Measurements from ENCODE around the gene BBLN.

DNA sequence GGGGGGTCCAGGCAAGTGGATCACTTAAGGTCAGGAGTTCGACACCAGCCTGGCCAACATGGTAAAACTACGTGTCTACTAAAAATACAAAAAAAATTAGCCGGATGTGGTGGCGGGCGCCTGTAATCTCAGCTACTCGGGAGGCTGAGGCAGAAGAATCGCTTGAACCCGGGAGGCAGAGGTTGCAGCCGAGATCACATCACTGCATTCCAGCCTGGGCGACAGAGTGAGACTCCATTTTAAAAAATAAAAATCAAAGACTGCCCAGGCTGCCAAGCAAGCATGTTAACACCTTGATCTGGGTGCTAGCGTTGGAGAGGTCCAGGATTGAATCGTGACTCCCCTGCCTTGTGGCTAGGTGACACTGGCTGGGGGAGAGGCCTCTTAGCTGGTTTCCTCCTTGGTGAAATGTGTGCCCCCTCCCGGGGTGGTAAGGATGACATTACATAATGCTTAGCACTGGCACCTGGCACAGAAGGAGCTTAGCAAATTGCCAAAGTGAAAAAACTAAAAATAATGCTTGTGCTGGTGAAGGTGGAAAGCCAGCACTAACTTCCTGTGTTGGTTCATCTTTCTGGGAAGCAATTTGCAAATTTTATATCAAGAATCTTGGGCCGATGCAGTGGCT, 33.5 kb downstream of the BBLN start:
- TF ChIP-seq, protein P1, sequence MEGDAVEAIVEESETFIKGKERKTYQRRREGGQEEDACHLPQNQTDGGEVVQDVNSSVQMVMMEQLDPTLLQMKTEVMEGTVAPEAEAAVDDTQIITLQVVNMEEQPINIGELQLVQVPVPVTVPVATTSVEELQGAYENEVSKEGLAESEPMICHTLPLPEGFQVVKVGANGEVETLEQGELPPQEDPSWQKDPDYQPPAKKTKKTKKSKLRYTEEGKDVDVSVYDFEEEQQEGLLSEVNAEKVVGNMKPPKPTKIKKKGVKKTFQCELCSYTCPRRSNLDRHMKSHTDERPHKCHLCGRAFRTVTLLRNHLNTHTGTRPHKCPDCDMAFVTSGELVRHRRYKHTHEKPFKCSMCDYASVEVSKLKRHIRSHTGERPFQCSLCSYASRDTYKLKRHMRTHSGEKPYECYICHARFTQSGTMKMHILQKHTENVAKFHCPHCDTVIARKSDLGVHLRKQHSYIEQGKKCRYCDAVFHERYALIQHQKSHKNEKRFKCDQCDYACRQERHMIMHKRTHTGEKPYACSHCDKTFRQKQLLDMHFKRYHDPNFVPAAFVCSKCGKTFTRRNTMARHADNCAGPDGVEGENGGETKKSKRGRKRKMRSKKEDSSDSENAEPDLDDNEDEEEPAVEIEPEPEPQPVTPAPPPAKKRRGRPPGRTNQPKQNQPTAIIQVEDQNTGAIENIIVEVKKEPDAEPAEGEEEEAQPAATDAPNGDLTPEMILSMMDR (IDR thresholded peaks at IDR 0.05; ENCODE audit: low read depth, low read length): no peak
- TF ChIP-seq POLR2A (IDR thresholded peaks at IDR 0.05; ENCODE audit: extremely low read depth, insufficient read length) (no peak), MYC (IDR thresholded peaks at IDR 0.05; ENCODE audit: low read depth, low read length) (no peak)
- TF ChIP-seq, protein P2, sequence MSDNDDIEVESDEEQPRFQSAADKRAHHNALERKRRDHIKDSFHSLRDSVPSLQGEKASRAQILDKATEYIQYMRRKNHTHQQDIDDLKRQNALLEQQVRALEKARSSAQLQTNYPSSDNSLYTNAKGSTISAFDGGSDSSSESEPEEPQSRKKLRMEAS (IDR thresholded peaks at IDR 0.05; ENCODE audit: low read depth, low read length): no peak

Measured in NB4 (cell line).